GM23248 (cell line): ENCODE results near the gene CERT1. TPM values are rescaled to one million over a fixed set of nuclear protein-coding genes. Genes with fewer than 3 reads are reported as not detected.

Source experiments
- DNase-seq: peaks from one replicate; pipeline ENCODE4 v3.0.0-alpha.2; 2015
- H2AFZ ChIP-seq: fragments of 200-600 bp; sonication (generic); 2 replicates; pipeline ENCODE4 v1.6.1; 2016; ENCODE audit warnings: antibody characterized with exemption
- H3F3A ChIP-seq: fragments of 200-600 bp; sonication (generic); 2 replicates; pipeline ENCODE4 v1.6.1; 2016; ENCODE audit warnings: mild to moderate bottlenecking, antibody characterized with exemption, mixed run types; ENCODE audit not compliant: insufficient read depth
- H3K27ac ChIP-seq: fragments of 200-600 bp; sonication (generic); 2 replicates; pipeline ENCODE4 v1.5.1; 2016; ENCODE audit warnings: mild to moderate bottlenecking
- H3K27me3 ChIP-seq: fragments of 200-600 bp; sonication (generic); replicated peaks from 2 replicates; pipeline ENCODE4 v1.6.1; 2016; ENCODE audit warnings: mild to moderate bottlenecking; ENCODE audit not compliant: insufficient read depth
- H3K36me3 ChIP-seq: fragments of 200-600 bp; sonication (generic); 2 replicates; pipeline ENCODE4 v1.6.1; 2016; ENCODE audit warnings: low read depth, mild to moderate bottlenecking
- H3K4me1 ChIP-seq: fragments of 200-600 bp; sonication (generic); 2 replicates; pipeline ENCODE4 v1.6.1; 2016; ENCODE audit warnings: mild to moderate bottlenecking; ENCODE audit not compliant: insufficient read depth
- H3K4me2 ChIP-seq: fragments of 200-600 bp; sonication (generic); one replicate; pipeline ENCODE4 v1.6.1; 2016; ENCODE audit warnings: mild to moderate bottlenecking; ENCODE audit not compliant: unreplicated experiment
- H3K4me3 ChIP-seq: fragments of 200-600 bp; sonication (generic); 2 replicates; pipeline ENCODE4 v1.5.1; 2016; ENCODE audit warnings: mild to moderate bottlenecking
- H3K79me2 ChIP-seq: fragments of 200-600 bp; sonication (generic); 2 replicates; pipeline ENCODE4 v1.6.1; 2016; ENCODE audit warnings: mild to moderate bottlenecking; ENCODE audit not compliant: insufficient read depth
- H3K9ac ChIP-seq: fragments of 200-600 bp; sonication (generic); 2 replicates; pipeline ENCODE4 v1.6.1; 2016; ENCODE audit warnings: mild to moderate bottlenecking
- H3K9me2 ChIP-seq: fragments of 200-600 bp; sonication (generic); 2 replicates; pipeline ENCODE4 v1.6.1; 2016; ENCODE audit warnings: mixed run types, mild to moderate bottlenecking, moderate library complexity; ENCODE audit not compliant: insufficient read depth
- H3K9me3 ChIP-seq: fragments of 200-600 bp; sonication (generic); one replicate; pipeline ENCODE4 v1.6.1; 2017; ENCODE audit warnings: low read depth
- H4K20me1 ChIP-seq: fragments of 200-600 bp; sonication (generic); 2 replicates; pipeline ENCODE4 v1.6.0; 2016; ENCODE audit not compliant: insufficient read depth
- EZH2 ChIP-seq: fragments of 200-600 bp; sonication (generic); IDR thresholded peaks from 2 replicates; pipeline ENCODE4 v1.6.1; 2018; ENCODE audit warnings: antibody characterized with exemption, mild to moderate bottlenecking; ENCODE audit not compliant: insufficient read depth, poor library complexity, severe bottlenecking
- EZH2phosphoT487 ChIP-seq: fragments of 200-600 bp; sonication (generic); IDR thresholded peaks from 2 replicates; pipeline ENCODE4 v1.6.1; 2018; ENCODE audit warnings: antibody characterized with exemption, moderate library complexity, mild to moderate bottlenecking, low read depth; ENCODE audit not compliant: insufficient read depth
- WGBS, 2 experiments: methylation state at CpG; one replicate each; pipeline ENCODE4 v1.1.6; 2015 to 2017; ENCODE audit warnings: low lambda C conversion rate in 2 of 2, low coverage in 1 of 2; ENCODE audit errors: missing lambda C conversion rate in 2 of 2; 5-methylcytosine and 5-hydroxymethylcytosine counted together
- in situ Hi-C: fragments of 300-500 bp; cut with MboI; formaldehyde crosslinking; loops from 2 replicates; pipeline ENCODE4 v1.15.0; 2020
- polyA plus RNA-seq: library from polyadenylated mRNA; unstranded; fragments of >200 nt; fragmentation: Nextera tagmentation; extraction: Ambion mirVana; gene quantifications from 2 replicates; pipeline ENCODE4 v1.2.1, GENCODE V29; 2016
- total RNA-seq: library from RNA; depleted of rRNA; stranded (reverse); fragments of >200 nt; shearing (Covaris generic); gene quantifications from 2 replicates; pipeline ENCODE4 v1.2.3, GENCODE V29; 2014

Gene CERT1
- total and polyA plus RNA-seq, 2 experiments from 2014 or later = 15.2 to 17.3 TPM

DNA sequence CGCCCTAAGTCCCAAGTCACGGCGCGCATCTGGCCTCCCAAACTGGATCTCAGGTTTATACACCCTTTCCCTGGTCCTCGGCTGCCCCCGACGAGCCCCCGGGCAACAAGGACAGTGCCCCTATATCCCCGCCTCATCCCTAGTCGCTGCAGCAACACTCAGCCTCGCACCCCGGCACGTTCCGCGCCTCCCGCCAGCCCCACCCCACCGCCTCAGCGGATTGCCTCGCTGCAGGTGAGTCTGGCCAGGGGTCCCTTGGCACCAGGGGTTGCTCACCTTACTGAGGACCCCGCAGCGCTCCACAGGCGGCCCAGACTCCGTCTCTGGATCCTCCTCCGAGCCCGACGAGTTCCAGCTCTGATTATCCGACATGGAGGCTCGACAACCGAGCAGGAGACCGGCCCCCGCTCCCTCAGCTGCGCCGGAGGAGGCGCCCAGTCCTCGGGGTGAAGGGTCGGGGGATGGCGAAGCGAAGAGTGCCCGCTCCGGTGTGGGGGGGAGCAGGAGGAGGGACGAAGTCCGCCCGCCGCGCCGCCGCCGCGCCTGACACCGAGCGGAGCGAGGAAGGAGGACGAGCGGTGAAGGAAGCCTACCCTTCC lies 494 bp downstream of the CERT1 start:
- Histone ChIP-seq H4K20me1 (peaks cover under 1% of the 10 kb centered on the region; the same call in 1 of the 2 replicates), H3K27ac (peak overlapping the region; percentile 72), H3K4me3 (peak overlapping the region; percentile 96), H3K9ac (peak overlapping the region; percentile 90), H3K36me3 (no peaks in the 10 kb centered on the region), H3K4me1 (peaks cover 33% of the 10 kb centered on the region), H3K27me3 (no peaks in the 10 kb centered on the region), H3F3A (peaks cover 7% of the 10 kb centered on the region; the same call in 1 of the 2 replicates), H3K9me2 (no peaks in the 10 kb centered on the region), H3K9me3 (no peaks in the 10 kb centered on the region), H3K79me2 (peaks cover 96% of the 10 kb centered on the region), H3K4me2 (peak overlapping the region; percentile 88), H2AFZ (peak overlapping the region; percentile 94)
- 1% methylated on average over 47 to 50 of the region's 54 CpGs for WGBS, 2 experiments
- DNase-seq = peak; percentile 66
- TF ChIP-seq EZH2phosphoT487 (no peak), EZH2 (no peak)
- in situ Hi-C loops = no loop called here

- H4K20me1 ChIP-seq = peaks cover 4% of the 10 kb centered on the region; the same call in 1 of the 2 replicates
- in situ Hi-C loops = no loop called here
- H3K79me2 ChIP-seq = peaks cover 96% of the 10 kb centered on the region
- H3K4me2 ChIP-seq = peak overlapping the region; percentile 88
- H3K27ac ChIP-seq = peak overlapping the region; percentile 72; the same call in 1 of the 2 replicates
- 1% methylated on average over 15 of the region's 15 CpGs for WGBS, 2 experiments
- H2AFZ ChIP-seq = peak overlapping the region; percentile 94
- no peaks in the 10 kb centered on the region for H3K9me3 ChIP-seq
- TF ChIP-seq EZH2phosphoT487 (no peak), EZH2 (no peak)
- H3K4me1 ChIP-seq = peaks cover 36% of the 10 kb centered on the region
- no peaks in the 10 kb centered on the region for H3K27me3 ChIP-seq
- no peaks in the 10 kb centered on the region for H3K36me3 ChIP-seq
- no peaks in the 10 kb centered on the region for H3K9me2 ChIP-seq
- DNase-seq = peak; percentile 73
- H3K4me3 ChIP-seq = peak overlapping the region; percentile 96
- peak overlapping the region; percentile 90 for H3K9ac ChIP-seq
- peaks cover 7% of the 10 kb centered on the region; the same call in 1 of the 2 replicates for H3F3A ChIP-seq
Measured at GRCh38 chr5:75510417-75510835, 1.0 kb downstream of the CERT1 start.

- no peaks in the 10 kb centered on the region for H3K9me3 ChIP-seq
- no peaks in the 10 kb centered on the region for H3K9me2 ChIP-seq
- no peak for TF ChIP-seq EZH2phosphoT487
- TF ChIP-seq EZH2 = no peak
- H3K4me1 ChIP-seq = peaks cover 36% of the 10 kb centered on the region
- H3K4me3 ChIP-seq = peak overlapping the region; percentile 96
- in situ Hi-C loops = no loop called here
- peak overlapping the region; percentile 90 for H3K9ac ChIP-seq
- H3K4me2 ChIP-seq = peak overlapping the region; percentile 88
- peaks cover 7% of the 10 kb centered on the region; the same call in 1 of the 2 replicates for H3F3A ChIP-seq
- DNase-seq = peak; percentile 72
- H3K27ac ChIP-seq = peak overlapping the region; percentile 72
- H3K27me3 ChIP-seq = no peaks in the 10 kb centered on the region
- WGBS, 2 experiments = 0 to 8% methylated on average over 1 of the region's 1 CpG
- peaks cover 96% of the 10 kb centered on the region for H3K79me2 ChIP-seq
- no peaks in the 10 kb centered on the region for H3K36me3 ChIP-seq
- peaks cover 4% of the 10 kb centered on the region; the same call in 1 of the 2 replicates for H4K20me1 ChIP-seq
- H2AFZ ChIP-seq = peak overlapping the region; percentile 94
Measured at GRCh38 chr5:75509956-75510355, 1.5 kb downstream of the CERT1 start.

GRCh38 chr5:75509546-75509945 lies 1.9 kb downstream of the CERT1 start:
- H3K79me2 ChIP-seq = peaks cover 96% of the 10 kb centered on the region
- H3K27me3 ChIP-seq = no peaks in the 10 kb centered on the region
- peak overlapping the region; percentile 94 for H2AFZ ChIP-seq
- H3K9me2 ChIP-seq = no peaks in the 10 kb centered on the region
- no peak for DNase-seq
- H3K4me1 ChIP-seq = peaks cover 36% of the 10 kb centered on the region
- H3K4me2 ChIP-seq = peak overlapping the region; percentile 88
- in situ Hi-C loops = no loop called here
- peak overlapping the region; percentile 90 for H3K9ac ChIP-seq
- no peak for TF ChIP-seq EZH2
- TF ChIP-seq EZH2phosphoT487 = no peak
- H4K20me1 ChIP-seq = peaks cover 4% of the 10 kb centered on the region; the same call in 1 of the 2 replicates
- H3K4me3 ChIP-seq = peak overlapping the region; percentile 96
- H3K27ac ChIP-seq = peak overlapping the region; percentile 72
- peaks cover 7% of the 10 kb centered on the region; the same call in 1 of the 2 replicates for H3F3A ChIP-seq
- WGBS, 2 experiments = 73 to 77% methylated on average over 4 of the region's 4 CpGs
- H3K9me3 ChIP-seq = no peaks in the 10 kb centered on the region
- H3K36me3 ChIP-seq = peaks cover 3% of the 10 kb centered on the region; the same call in 1 of the 2 replicates
